Measurements from ENCODE around the gene TMEM147.
A peak's percentile ranks its signal among the peaks of the same experiment; 100 is the strongest.

Gene TMEM147

GRCh38 chr19:35549174-35549788, 3.9 kb downstream of the TMEM147 start:
- DNase-seq: peak in 2 of 4 experiments; percentile 16 to 25

- no peak for DNase-seq
Measured at GRCh38 chr19:35549879-35550523, 4.6 kb downstream of the TMEM147 start.

GRCh38 chr19:35551091-35551810, 5.8 kb downstream of the TMEM147 start:
- DNase-seq: no peak

GRCh38 chr19:35552534-35553384, 7.3 kb downstream of the TMEM147 start:
- no peak for DNase-seq

- DNase-seq: no peak
Measured at GRCh38 chr19:35553385-35554000, 8.1 kb downstream of the TMEM147 start.

GRCh38 chr19:35554076-35554475, 8.7 kb downstream of the TMEM147 start:
- no peak for DNase-seq

GRCh38 chr19:35555301-35556005, 10.0 kb downstream of the TMEM147 start:
- DNase-seq: no peak

- no peak for DNase-seq
Measured at GRCh38 chr19:35556025-35556590, 10.7 kb downstream of the TMEM147 start.

- DNase-seq: no peak
Measured at GRCh38 chr19:35556846-35557538, 11.6 kb downstream of the TMEM147 start.

- peak in 1 of 4 experiments; percentile 38 for DNase-seq
Measured at GRCh38 chr19:35557539-35558399, 12.3 kb downstream of the TMEM147 start.

GRCh38 chr19:35558400-35559280, 13.2 kb downstream of the TMEM147 start:
- no peak for DNase-seq

- no peak for DNase-seq
Measured at GRCh38 chr19:35559281-35559659, 13.8 kb downstream of the TMEM147 start.

- DNase-seq: no peak
Measured at GRCh38 chr19:35559781-35560180, 14.4 kb downstream of the TMEM147 start.

- DNase-seq: no peak
Measured at GRCh38 chr19:35560271-35560670, 14.8 kb downstream of the TMEM147 start.

GRCh38 chr19:35560677-35561076, 15.3 kb downstream of the TMEM147 start:
- no peak for DNase-seq

GRCh38 chr19:35561436-35561835, 16.0 kb downstream of the TMEM147 start:
- no peak for DNase-seq

- DNase-seq: no peak
Measured at GRCh38 chr19:35562336-35562735, 16.9 kb downstream of the TMEM147 start.

GRCh38 chr19:35562776-35563175, 17.4 kb downstream of the TMEM147 start:
- no peak for DNase-seq
